ENCODE data around the gene DNAH8.

- TF ChIP-seq CTCF (IDR thresholded peaks at IDR 0.05) = no peak
- no peak for TF ChIP-seq EP300 (IDR thresholded peaks at IDR 0.05)
- TF ChIP-seq POLR2A (IDR thresholded peaks at IDR 0.05) = no peak
Measured at GRCh38 chr6:38846361-38846760, 131.2 kb downstream of the DNAH8 start.
